Middle frontal gyrus (tissue), 1 donor: ENCODE data around the gene TNFRSF21.
"Not testable (repeated sequence)": the region's sequence is repeated elsewhere in the genome, so short reads cannot be mapped to it uniquely, and the experiment has no call there.

Experiments
- DNase-seq: peaks from one replicate; pipeline ENCODE4 v3.0.0-alpha.2; 2015; ENCODE audit warnings: low spot score; ENCODE audit errors: extremely low spot score

TNFRSF21 gene, protein sequence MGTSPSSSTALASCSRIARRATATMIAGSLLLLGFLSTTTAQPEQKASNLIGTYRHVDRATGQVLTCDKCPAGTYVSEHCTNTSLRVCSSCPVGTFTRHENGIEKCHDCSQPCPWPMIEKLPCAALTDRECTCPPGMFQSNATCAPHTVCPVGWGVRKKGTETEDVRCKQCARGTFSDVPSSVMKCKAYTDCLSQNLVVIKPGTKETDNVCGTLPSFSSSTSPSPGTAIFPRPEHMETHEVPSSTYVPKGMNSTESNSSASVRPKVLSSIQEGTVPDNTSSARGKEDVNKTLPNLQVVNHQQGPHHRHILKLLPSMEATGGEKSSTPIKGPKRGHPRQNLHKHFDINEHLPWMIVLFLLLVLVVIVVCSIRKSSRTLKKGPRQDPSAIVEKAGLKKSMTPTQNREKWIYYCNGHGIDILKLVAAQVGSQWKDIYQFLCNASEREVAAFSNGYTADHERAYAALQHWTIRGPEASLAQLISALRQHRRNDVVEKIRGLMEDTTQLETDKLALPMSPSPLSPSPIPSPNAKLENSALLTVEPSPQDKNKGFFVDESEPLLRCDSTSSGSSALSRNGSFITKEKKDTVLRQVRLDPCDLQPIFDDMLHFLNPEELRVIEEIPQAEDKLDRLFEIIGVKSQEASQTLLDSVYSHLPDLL

DNA sequence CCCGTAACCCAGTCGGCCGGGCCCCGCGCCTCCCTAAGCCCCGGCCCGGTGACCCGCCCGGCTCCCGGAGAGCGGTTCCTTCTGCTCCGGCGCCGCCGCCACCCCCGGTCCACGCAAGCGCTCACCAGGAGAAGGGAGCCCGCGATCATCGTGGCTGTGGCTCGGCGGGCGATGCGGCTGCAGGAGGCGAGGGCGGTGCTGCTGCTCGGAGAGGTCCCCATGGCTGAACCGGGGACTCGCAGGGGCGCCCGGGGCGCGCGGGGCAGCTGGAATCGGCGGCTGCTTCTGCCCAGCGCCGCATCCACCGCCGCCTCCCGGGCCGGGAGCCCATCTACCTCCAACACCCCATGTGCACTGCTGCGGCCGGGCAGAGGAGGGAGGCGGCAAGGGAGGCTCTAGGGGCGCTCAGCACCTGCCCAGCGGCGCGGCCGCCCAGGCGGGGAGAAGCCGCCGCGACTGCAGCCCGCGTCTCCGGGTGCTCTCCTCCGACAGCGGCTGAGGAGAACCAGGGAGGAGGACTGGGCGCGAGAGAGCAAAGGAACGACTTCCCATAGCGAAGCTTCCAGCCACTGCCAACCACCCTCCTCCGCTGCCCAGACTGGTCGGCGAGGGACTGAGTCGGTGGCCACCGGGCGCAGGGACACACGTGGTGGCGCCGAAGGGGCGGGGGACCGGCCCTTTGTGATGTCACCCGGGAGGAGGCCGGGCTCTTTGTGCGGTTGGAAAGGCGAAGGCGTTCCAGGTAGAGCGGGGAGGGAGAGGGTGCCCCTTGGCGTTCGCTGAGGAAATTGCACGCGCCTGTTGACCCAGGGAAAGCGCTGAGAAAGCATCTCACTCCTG is at the start of gene TNFRSF21:
Gene TNFRSF21, minus strand, starts transcription at position 615 of the 840 bp plus-strand sequence. Its CDS starts 394 bp downstream, at position 221.
- DNase-seq: peak; percentile 90

DNA sequence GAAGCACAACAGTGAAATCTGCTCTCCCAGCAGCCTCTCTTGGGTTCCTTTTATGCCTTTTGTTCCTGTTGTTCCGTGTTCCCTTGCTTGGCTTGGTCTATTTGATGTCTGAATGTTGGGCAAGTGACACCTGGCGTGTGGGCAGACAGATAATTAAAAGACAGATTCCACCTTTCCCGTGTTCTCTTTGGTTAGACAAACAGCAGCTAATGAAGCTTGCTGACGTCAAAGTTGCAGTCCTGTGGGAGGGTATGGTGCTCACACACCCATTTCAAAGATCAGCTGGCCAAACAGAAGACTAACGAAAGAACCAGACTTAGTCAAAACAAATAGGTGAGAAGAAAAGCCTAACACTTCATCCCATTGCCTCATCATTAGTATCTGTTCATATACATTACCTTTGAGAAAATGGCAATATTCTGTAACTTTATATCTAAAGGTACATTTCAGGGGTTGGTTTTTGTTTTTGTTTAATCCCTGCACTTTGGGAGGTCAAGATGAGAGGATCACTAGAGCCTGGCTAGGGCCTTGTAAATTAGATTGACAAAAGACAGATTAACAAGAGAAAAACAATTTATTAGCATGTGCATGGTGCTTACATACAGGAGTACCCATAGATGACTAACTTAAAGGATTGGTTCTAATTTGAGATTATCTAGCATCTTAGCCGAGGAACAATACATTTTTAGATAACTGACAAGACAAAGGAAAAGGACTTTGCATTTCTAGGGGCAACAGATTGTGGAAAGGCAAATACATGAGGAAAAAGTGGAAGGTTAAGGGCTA is 48.9 kb upstream of the TNFRSF21 start:
- DNase-seq: no peak

DNA sequence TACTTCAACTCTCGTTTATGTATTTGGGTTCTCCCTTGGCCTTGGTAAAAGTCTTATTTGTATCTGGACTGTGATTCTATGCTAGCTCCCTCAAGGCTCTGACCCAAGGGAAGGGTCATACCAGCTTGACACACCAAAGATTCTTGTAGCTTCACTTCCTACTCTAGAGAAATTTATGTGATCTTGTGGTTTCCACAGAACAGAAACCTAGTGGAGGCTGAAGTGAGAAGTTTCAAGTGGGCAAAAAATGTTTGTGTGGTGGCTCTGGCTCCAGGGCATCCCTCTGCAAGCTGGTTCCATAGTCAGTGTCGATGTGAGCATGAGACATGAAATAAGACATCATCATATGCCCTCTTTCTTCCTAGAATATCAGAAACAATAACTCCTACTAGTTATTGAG is 48.1 kb upstream of the TNFRSF21 start:
- no peak for DNase-seq

DNA sequence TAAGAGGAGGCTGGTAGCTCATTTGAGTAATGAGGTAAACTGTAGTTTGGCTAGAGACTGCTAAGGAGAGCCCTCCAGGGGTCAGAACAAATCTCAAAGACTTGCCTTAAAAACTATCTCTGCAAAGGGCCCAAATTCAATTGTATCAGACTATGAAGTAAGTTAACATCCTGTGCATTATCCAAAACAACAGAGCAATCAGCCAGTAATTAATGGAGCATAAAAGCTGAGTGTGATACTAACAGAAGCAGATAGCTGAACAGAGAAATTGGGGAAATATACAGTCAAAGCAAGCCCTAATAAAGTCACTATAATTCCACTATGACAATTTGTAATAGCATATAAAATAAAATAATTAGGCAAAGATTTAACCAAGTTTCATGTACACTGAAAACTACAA is 45.8 kb upstream of the TNFRSF21 start:
- no peak for DNase-seq

DNA sequence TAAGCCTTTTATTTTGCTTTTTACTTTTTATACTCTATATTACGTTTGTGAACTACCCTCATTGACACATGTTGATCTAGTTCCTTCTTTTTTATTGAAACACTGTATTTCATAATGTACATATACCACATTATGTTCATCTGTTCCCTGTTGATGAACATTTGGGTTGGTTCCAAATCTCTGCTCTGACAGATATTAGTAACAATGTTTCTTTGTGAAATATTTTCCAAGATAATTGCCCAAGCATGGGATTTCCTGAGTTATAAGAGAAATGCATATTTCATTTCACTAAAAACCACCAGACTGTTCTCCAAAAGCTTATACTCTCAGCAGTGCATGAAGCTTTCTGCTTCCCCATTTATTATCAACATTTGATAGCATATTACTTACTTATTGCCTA is 44.2 kb upstream of the TNFRSF21 start:
- DNase-seq: no peak

DNA sequence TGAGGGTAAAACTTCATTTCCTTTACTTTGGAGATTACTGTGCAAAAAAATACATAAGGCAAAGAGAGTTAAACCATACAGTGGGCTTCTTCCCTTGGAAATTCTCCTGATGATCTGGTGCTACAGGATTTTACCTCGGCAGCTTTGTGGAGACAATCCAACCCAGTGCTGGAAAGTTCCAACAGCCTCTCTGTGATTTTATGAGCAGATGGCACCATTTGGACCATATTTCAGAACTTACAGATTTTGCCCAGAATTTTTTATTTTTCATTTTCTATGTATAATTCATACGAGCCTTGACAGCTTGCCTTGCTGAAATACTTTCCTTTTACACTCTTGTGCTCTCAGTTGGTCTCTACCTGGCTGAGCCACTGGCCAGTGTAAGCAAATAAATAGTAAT is 43.3 kb upstream of the TNFRSF21 start:
- no peak for DNase-seq

DNA sequence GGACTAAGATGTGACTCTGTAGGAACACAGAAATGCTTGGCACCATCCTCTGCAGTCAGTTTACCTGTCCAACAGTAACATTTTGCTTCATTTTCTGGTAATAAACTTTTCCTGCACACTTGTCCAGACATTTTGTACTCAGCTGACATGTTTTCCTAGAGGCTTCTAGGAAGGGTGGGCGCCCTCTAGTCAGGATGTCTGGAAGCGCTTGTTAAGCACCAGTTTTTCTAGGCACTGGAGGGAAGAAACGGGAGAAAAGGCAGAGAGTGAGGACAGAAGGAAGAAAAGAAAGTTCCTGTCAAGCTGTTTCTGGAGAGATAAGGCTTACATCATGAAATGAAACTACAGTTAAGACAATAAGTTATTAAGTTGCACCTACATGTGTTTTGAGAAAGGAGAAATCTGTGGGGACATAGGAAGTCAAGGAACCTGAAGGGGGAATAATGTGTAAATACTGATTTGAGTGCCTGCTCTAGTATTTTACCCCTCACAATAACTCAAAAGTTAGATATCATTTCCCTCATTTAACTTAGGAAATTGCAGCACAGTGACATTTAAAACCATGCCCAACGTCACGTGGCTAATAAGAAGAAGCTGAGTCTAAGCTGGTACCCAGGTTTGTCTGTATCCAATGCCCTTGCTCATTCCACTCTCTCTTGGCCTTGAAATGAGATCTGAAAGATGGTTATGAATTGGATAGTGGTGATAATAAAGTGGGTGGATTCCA is 42.7 kb upstream of the TNFRSF21 start:
- DNase-seq: no peak

DNA sequence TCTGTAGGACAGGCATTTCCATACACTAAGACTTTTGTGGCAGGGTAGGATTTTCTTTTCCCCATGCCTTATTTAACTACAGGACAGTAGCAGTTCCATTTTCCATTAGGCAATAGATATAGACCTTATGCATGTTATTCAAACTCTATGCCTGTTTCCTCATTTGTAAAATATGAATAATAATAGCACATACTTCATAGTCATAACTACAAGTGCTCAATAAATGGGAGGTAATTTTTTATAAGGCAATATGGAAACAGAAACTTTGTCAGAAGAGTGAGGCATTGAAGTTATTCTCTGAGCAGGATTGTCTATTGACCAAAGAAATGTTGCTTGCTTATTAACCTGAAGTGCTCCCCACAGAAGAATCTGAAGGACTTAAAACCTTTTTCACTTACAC is 41.9 kb upstream of the TNFRSF21 start:
- DNase-seq: no peak

DNA sequence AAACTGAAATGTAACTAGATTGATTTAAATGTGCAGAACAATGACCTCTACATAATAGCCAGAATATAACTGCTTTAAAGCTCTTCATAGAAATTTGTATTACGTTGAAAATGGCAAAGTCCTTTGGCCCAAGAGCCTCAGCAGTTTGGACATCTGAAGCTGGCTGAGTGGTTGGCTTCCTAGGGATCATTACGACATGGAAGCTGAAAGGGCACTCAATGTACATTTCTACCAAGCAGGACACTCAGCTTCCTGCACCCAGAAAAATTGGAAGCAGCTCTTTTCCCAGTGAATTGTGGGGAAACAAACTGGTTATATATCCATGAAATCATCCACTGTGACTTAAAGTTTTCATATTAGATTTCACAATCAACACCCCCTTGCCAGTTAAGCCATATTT is 40.2 kb upstream of the TNFRSF21 start:
- DNase-seq: no peak

DNA sequence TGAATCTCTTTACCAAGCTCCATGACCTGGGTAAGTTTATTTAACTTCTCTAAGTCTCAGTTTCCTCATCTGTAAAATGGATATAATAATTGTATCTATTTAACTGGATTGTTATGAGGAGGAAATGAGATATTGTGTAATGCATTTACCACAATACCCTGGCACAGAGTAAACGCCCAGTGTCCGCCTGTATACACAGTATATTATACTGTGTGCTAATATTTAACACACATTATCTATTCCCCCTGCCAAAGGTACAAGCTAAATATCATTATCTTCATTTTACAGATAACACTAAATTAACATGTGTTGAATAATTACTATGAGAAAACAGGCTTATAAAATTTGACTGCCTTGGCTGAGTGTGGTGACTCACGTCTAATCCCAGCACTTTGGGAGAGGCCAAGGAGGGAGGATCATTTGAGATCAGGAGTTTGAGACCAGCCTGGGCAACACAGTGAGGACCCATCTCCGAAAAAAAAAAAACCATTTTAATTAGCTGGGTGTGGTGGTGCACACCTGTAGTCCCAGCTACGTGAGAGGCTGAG is 38.7 kb upstream of the TNFRSF21 start:
- DNase-seq: no peak

DNA sequence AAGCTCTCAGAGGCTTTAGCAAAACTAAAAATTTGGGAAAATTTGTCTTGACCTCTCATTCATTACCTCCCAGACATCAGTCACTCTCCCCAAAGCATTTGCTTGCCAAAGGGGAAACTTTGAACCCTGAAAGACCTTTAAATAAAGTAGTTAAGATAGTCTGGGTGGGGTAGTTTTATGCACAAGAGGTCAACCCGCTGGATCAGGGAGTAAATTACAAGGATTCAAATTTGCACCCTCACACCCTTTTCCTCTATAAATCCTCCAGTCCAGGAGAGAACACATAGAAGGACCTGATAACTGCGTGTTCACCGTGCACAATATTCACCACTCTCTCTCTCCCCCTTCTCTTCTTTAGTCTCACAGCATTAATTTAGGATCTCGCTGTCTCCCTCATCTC is 36.1 kb upstream of the TNFRSF21 start:
- no peak for DNase-seq

DNA sequence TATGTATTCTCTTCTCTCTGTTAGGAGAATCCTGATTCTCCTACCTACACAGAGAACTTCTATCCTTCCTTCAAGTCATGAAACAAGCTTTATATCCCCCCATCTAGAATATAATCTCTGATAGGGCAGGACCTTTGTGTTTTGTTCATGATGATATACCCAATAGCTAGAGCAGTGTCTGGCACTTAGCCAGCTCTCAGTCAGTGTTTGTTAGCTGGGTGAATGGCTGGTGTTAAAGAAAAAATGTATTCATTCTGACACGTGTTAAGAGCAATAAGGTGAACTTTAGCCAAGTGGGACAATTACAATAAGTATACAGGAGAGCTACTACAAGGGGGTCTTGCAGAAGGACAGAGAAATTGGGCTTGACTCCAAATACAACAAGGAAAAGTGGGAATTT is 34.3 kb upstream of the TNFRSF21 start:
- DNase-seq: no peak

DNA sequence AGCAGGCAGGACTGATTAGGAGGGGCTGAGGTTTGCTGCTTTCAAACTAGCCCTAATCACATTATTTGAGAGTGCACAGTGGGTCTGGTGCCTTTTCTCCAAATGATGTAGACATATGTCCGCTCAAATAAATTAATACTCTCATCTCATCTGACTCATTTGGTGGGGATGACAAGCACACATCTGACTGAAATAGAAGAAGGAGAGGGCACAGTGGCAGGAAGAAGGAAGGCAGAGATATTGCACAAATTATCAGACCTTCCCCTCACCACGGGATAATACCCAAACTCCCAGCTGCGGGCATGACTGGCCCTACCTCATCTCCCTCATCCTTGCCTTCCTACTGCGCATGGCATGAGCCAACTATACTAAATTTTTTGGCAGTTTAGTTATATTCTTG is 33.9 kb upstream of the TNFRSF21 start:
- no peak for DNase-seq

DNA sequence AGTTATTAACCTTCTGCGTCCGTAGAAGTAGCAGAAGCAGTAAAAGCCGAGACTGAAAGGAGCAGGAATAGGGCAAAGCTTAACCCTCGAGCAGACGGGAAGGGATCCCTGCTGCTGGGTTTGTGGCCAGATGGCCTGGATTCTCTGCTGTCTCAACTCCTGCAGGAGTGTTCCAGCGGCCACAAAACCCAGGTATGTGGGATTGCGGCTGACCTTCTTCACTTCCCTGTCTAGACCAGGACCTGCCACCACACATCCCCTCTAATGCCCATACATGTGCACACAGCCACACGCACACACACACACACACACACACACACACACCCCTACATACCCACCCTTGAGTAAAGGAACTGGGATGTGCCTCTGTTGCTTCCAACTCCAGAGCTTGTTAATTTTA is 33.1 kb upstream of the TNFRSF21 start:
- DNase-seq: no peak

DNA sequence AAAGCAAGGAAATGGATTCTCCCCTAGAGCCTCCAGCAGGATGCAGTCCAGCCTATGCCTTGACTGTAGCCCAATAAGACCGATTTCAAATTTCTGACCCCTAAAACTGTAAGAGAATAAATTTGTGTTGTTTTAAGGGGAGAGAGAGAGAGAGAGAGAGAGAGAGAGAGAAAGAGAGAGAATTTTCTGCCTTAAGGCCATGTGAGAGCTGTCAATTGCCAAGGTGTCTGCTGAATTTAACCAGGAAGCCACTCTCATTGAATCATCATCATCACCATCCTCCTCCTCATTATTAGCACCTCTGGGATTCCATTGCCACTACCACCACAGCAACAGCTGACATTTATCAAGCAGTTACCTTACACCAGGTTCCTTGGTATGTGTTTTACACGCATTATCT is 27.8 kb upstream of the TNFRSF21 start:
- no peak for DNase-seq

DNA sequence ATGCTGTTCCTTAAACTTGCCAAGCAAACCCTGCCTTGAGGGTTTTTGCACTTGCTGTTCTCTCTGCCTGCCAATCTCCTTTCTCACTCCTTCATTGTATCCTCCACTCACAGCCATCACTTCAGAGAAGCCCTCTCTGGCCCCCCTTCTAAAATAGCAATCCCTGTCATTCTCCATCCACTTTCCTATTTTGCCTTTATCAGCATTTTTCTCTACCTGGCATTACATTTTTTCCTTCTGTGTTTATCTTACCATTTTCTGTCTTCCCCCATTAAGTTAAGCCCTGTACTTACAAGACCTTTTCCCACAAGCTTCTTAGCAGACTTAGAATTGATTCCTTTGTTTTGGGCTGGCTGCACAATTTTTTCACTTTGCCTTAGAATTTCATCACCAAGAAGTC is 26.6 kb upstream of the TNFRSF21 start:
- no peak for DNase-seq

DNA sequence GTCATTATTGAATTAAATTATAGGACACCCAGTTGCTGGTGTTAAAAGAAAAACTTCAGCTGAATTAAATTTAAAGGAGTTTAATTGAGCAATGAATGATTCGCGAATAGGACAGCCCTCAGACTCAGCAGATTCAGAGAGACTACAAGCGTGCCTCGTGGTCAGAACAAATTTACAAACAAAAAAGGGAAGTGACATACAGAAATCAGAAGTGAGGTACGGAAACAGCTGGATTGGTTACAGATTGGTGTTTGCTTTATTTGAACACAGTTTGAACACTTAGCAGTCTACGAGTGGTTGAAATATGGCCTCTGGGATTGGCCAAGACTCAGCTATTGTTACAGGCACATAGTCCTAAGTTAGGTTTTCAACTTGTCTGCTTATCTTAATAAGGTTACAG is 25.8 kb upstream of the TNFRSF21 start:
- no peak for DNase-seq

DNA sequence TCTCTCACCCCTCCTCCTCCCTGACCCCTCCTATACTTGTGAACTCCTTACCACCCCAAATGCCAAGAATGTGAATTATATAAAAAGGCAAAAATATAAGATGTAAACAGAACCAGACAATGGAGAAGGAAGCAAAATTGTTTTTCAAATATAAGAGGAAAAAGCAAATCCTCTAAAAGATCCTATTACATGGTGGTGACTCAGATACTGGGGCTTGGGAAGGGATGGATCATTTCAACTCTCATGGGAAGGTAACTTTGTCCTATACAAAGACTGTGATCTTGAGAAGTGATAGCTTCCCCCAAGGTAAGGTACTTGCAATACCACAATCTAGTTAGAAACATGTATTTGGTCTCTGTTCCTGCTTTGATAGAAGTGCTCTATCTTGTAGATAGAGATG is 24.6 kb upstream of the TNFRSF21 start:
- DNase-seq: no peak

DNA sequence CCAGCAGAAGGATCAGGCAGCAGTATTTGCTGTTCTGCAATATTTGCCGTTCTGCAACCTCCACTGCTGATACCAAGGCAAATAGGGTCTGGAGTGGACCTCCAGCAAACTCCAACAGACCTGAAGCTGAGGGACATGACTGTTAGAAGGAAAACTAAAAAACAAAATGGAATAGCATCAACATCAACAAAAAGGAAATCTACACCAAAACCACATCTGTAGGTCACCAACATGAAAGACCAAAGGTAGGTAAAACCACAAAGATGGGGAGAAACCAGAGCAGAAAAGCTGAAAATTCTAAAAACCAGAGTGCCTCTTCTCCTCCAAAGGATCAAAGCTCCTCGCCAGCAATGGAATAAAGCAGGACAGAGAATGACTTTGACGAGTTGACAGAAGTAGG is 18.9 kb upstream of the TNFRSF21 start:
- DNase-seq: not testable (repeated sequence)

DNA sequence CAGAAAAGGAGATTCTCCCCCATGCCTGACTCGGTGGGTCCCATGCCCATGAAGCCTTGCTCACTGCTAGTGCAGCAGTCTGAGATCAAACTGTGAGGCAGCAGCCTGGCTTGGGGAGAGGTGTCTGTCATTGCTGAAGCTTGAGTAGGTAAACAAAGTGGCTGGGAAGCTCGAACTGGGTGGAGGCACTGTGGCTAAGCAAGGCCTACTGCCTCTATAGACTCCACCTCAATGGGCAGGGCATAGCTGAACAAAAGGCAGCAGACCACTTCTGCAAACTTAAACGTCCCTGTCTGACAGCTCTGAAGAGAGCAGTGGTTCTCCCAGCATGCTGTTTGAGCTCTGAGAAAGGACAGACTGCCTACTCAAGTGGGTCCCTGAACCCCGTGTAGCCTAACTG is 18.4 kb upstream of the TNFRSF21 start:
- not testable (repeated sequence) for DNase-seq
